OCI-LY7 (cell line): ENCODE data around the gene CFL1.

ENCODE experiments used
- EZH2phosphoT487 ChIP-seq: fragments of 200-600 bp; sonication (generic); IDR thresholded peaks from 2 replicates; pipeline ENCODE4 v1.6.1; 2018; ENCODE audit warnings: low read depth, borderline replicate concordance, mild to moderate bottlenecking, mixed run types, antibody characterized with exemption, low read length, moderate library complexity, mixed read lengths
- TF ChIP-seq, protein P1 (sequence below): fragments of 200-600 bp; sonication (generic); conservative IDR thresholded peaks from 2 replicates; pipeline ENCODE4 v1.5.1; 2014; ENCODE audit warnings: mild to moderate bottlenecking, antibody characterized with exemption, low read length, moderate library complexity, mixed read lengths

- no peak for TF ChIP-seq EZH2phosphoT487
- TF ChIP-seq, protein P1, sequence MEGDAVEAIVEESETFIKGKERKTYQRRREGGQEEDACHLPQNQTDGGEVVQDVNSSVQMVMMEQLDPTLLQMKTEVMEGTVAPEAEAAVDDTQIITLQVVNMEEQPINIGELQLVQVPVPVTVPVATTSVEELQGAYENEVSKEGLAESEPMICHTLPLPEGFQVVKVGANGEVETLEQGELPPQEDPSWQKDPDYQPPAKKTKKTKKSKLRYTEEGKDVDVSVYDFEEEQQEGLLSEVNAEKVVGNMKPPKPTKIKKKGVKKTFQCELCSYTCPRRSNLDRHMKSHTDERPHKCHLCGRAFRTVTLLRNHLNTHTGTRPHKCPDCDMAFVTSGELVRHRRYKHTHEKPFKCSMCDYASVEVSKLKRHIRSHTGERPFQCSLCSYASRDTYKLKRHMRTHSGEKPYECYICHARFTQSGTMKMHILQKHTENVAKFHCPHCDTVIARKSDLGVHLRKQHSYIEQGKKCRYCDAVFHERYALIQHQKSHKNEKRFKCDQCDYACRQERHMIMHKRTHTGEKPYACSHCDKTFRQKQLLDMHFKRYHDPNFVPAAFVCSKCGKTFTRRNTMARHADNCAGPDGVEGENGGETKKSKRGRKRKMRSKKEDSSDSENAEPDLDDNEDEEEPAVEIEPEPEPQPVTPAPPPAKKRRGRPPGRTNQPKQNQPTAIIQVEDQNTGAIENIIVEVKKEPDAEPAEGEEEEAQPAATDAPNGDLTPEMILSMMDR = no peak
These were observed 15.6 kb upstream of the CFL1 start for GRCh38 chr11:65873318-65874156.
